ENCODE measurements around the gene TSPAN8.
"Not testable (repeated sequence)": the region's sequence is repeated elsewhere in the genome, so short reads cannot be mapped to it uniquely, and the experiment has no call there.

The TSPAN8 gene

DNA sequence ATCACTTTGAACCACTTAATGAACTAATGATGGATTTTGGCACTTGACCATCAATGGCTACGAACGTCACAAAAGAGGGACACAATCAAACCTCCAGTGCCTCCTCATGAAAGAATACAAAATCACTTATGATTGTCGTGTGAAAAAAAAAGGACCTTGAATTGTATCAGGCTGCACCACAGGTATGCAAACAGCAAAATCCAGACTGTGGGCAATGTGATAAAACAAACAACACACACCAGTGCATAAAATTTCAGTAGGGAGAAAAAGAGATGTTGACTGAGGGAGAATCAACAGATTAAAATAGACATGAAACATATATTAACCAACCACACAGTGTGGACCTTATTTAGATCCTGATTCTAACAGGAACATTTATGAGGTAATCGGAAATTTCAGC lies 2.6 kb downstream of the TSPAN8 start:
- ChIA-PET CTCF (no interaction called here), POLR2A (no interaction called here)
- TF ChIP-seq, protein P1, sequence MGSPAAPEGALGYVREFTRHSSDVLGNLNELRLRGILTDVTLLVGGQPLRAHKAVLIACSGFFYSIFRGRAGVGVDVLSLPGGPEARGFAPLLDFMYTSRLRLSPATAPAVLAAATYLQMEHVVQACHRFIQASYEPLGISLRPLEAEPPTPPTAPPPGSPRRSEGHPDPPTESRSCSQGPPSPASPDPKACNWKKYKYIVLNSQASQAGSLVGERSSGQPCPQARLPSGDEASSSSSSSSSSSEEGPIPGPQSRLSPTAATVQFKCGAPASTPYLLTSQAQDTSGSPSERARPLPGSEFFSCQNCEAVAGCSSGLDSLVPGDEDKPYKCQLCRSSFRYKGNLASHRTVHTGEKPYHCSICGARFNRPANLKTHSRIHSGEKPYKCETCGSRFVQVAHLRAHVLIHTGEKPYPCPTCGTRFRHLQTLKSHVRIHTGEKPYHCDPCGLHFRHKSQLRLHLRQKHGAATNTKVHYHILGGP (tag by site-specific recombination; IDR thresholded peaks at IDR 0.05) = no peak
- TF ChIP-seq GFI1B (tag by site-specific recombination; IDR thresholded peaks at IDR 0.05) (no peak), ZFP41 (tag by site-specific recombination; IDR thresholded peaks at IDR 0.05; ENCODE audit: borderline replicate concordance) (no peak)
- TF ChIP-seq, protein P2, sequence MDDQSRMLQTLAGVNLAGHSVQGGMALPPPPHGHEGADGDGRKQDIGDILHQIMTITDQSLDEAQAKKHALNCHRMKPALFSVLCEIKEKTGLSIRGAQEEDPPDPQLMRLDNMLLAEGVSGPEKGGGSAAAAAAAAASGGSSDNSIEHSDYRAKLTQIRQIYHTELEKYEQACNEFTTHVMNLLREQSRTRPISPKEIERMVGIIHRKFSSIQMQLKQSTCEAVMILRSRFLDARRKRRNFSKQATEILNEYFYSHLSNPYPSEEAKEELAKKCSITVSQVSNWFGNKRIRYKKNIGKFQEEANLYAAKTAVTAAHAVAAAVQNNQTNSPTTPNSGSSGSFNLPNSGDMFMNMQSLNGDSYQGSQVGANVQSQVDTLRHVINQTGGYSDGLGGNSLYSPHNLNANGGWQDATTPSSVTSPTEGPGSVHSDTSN (CRISPR knock-in tag; IDR thresholded peaks at IDR 0.05) = no peak
- Histone ChIP-seq H3K27ac (ENCODE audit: extremely low read depth, low read depth, low read length) (no peak overlapping the region), H3K9me3 (ENCODE audit: control insufficient read depth, insufficient read depth, low read depth, low read length) (no peaks in the 10 kb centered on the region; the same call in 1 of the 2 replicates), H3K4me3 (ENCODE audit: low read depth, low read length) (no peak overlapping the region), H3K36me3 (ENCODE audit: control insufficient read depth in 2 of 2, insufficient read depth in 1 of 2, low read length in 2 of 2) (no peaks in the 10 kb centered on the region), H3K4me1 (ENCODE audit: control insufficient read depth, insufficient read depth, low read length) (peaks cover 6% of the 10 kb centered on the region; the same call in 1 of the 2 replicates)

DNA sequence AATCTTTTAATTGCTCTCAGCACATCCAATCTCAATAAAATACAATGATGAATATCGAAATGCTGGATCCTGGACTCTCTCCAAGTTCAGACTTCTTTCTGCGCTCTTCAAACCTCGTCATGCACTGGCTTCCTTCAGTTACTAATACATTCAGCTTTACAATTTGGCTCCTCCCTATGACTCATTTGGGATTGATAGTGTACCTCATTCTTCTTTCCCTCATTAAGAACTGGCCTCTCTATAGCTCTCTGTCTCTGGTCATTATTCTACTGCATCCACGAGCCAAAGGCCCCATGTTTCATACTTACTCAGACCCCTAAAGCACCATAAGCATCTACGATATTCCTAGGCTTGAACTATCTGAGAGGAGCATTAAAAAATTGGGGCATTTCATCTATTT lies 4.9 kb downstream of the TSPAN8 start:
- TF ChIP-seq, protein P1 (tag by site-specific recombination; IDR thresholded peaks at IDR 0.05) = no peak
- TF ChIP-seq ZBTB49 (tag by site-specific recombination; IDR thresholded peaks at IDR 0.05; ENCODE audit: low read depth) (no peak), ZNF843 (tag by site-specific recombination; IDR thresholded peaks at IDR 0.05) (no peak), KLF9 (tag by site-specific recombination; IDR thresholded peaks at IDR 0.05; ENCODE audit: low read depth) (no peak), ZNF510 (tag by site-specific recombination; IDR thresholded peaks at IDR 0.05; ENCODE audit: insufficient replicate concordance) (no peak), ZNF175 (tag by site-specific recombination; IDR thresholded peaks at IDR 0.05) (no peak), TRIM28 (IDR thresholded peaks at IDR 0.05; ENCODE audit: borderline replicate concordance, low read length) (no peak), ZNF184 (tag by site-specific recombination; IDR thresholded peaks at IDR 0.05) (no peak), ZNF138 (tag by site-specific recombination; IDR thresholded peaks at IDR 0.05; ENCODE audit: borderline replicate concordance) (no peak), ZNF23 (tag by site-specific recombination; IDR thresholded peaks at IDR 0.05; ENCODE audit: borderline replicate concordance) (no peak), ZNF311 (tag by site-specific recombination; IDR thresholded peaks at IDR 0.05; ENCODE audit: borderline replicate concordance) (no peak)
- ChIA-PET POLR2A (no interaction called here), CTCF (interaction anchor here (0.7 kb wide), 1 partner anchor 8 kb away, joined by 3 read pairs; no protein-coding TSS in a partner anchor)
- H3K36me3 ChIP-seq (ENCODE audit: control insufficient read depth in 2 of 2, insufficient read depth in 1 of 2, low read length in 2 of 2) = no peaks in the 10 kb centered on the region
- no peak overlapping the region for H3K27ac ChIP-seq (ENCODE audit: extremely low read depth, low read depth, low read length)
- no peaks in the 10 kb centered on the region for H3K9me3 ChIP-seq (ENCODE audit: control insufficient read depth, insufficient read depth, low read depth, low read length)
- H3K4me3 ChIP-seq (ENCODE audit: low read depth, low read length) = no peak overlapping the region
- H3K4me1 ChIP-seq (ENCODE audit: control insufficient read depth, insufficient read depth, low read length) = peaks cover 2% of the 10 kb centered on the region; the same call in 1 of the 2 replicates

DNA sequence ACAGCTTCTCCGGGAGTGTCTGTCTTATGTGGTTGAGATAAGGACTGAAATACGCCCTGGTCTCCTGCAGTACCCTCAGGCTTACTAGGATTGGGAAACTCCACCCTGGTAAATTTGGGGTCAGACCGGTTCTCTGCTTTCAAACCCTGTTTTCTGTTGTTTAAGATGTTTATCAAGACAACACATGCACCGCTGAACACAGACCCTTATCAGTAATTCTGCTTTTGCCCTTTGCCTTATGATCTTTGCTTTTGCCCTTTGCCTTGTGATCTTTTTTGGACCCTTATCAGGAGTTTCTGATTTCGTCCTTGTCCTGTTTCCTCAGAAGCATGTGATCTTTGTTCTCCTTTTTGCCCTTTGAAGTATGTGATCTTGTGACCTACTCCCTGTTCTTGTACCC lies 7.8 kb downstream of the TSPAN8 start:
- H3K36me3 ChIP-seq (ENCODE audit: control insufficient read depth in 2 of 2, insufficient read depth in 1 of 2, low read length in 2 of 2); H3K9me3 ChIP-seq (ENCODE audit: control insufficient read depth, insufficient read depth, low read depth, low read length); H3K27ac ChIP-seq (ENCODE audit: extremely low read depth, low read depth, low read length); CTCF ChIA-PET; H3K4me1 ChIP-seq (ENCODE audit: control insufficient read depth, insufficient read depth, low read length); POLR2A ChIA-PET; H3K4me3 ChIP-seq (ENCODE audit: low read depth, low read length): not testable (repeated sequence)
- TF ChIP-seq SETDB1 (IDR thresholded peaks at IDR 0.05; ENCODE audit: insufficient read length, low read length) = peak; percentile 37

Measured in HEK293 (cell line).